ENCODE results near the gene RO60. TPM values are rescaled to one million over a fixed set of nuclear protein-coding genes. Genes with fewer than 3 reads are reported as not detected.

The RO60 gene
- total RNA-seq, 2 donors from 2014 or later, result 23.7 to 31.6 TPM

GRCh38 chr1:193104907-193105820 lies 45.8 kb downstream of the RO60 start, which contains the start of gene GLRX2:
TSS of gene GLRX2 (minus strand) at chr1:193105414. CDS start at chr1:193105382, 32 bp downstream.
- peaks cover 0 to 2% of the 10 kb centered on the region in 2 donors for H3K36me3 ChIP-seq (replicated peaks in 1 of 2; ENCODE audit: insufficient read depth in 1 of 2, low read depth in 2 of 2)
- H3K27ac ChIP-seq, result peak within 1 kb of the TSS; percentile 83 to 90 (median 87)
- peak within 1 kb of the TSS; percentile 81 to 85 for H3K4me3 ChIP-seq
- TF ChIP-seq POLR2A (IDR thresholded peaks at IDR 0.05), result peak; percentile 83 to 88 (median 84)
- peak in 2 of 7 experiments; percentile 6 to 21 for TF ChIP-seq CTCF (IDR thresholded peaks at IDR 0.05)
- no peaks in the 10 kb centered on the region for H3K27me3 ChIP-seq
- WGBS, 2 donors, result 0% methylated on average over 8 to 65 of the region's 73 CpGs
- intact Hi-C loops (cut with DNase I), result no loop called here
- DNase-seq (peak; percentile 86 to 90 (median 88)), ATAC-seq (peak; percentile 99)
- peaks cover 19% of the 10 kb centered on the region for H3K4me1 ChIP-seq
- no peaks in the 10 kb centered on the region for H3K9me3 ChIP-seq

GRCh38 chr1:193105821-193106177 lies 46.4 kb downstream of the RO60 start:
- intact Hi-C loops (cut with DNase I), result no loop called here
- Histone ChIP-seq H3K9me3 (no peaks in the 10 kb centered on the region), H3K36me3 (replicated peaks in 1 of 2; ENCODE audit: insufficient read depth in 1 of 2, low read depth in 2 of 2) (no peaks in the 10 kb centered on the region), H3K27ac (peak overlapping the region; percentile 83 to 90 (median 87)), H3K4me1 (peaks cover 19% of the 10 kb centered on the region), H3K27me3 (no peaks in the 10 kb centered on the region), H3K4me3 (no peak overlapping the region)
- WGBS, 2 donors, result 19 to 25% methylated on average over 4 of the region's 4 CpGs
- no peak for ATAC-seq
- DNase-seq, result no peak
- TF ChIP-seq POLR2A (IDR thresholded peaks at IDR 0.05) (no peak), CTCF (IDR thresholded peaks at IDR 0.05) (no peak)

GRCh38 chr1:193108471-193108870 lies 49.1 kb downstream of the RO60 start:
- DNase-seq (no peak), ATAC-seq (no peak)
- Histone ChIP-seq H3K36me3 (replicated peaks in 1 of 2; ENCODE audit: insufficient read depth in 1 of 2, low read depth in 2 of 2) (no peaks in the 10 kb centered on the region), H3K4me3 (no peak overlapping the region), H3K27ac (no peak overlapping the region), H3K9me3 (no peaks in the 10 kb centered on the region), H3K27me3 (no peaks in the 10 kb centered on the region), H3K4me1 (peaks cover 15% of the 10 kb centered on the region)
- TF ChIP-seq CTCF (IDR thresholded peaks at IDR 0.05), result no peak
- no peak for TF ChIP-seq POLR2A (IDR thresholded peaks at IDR 0.05)
- WGBS, 2 donors, result 72 to 74% methylated on average over 3 of the region's 3 CpGs
- intact Hi-C loops (cut with DNase I), result no loop called here

Small RNA genes lying within 50 kb of the gene (small RNA-seq; reads per million reads assigned to genes)
- not detected for gene SCARNA18B

Other genes starting within 250 kb of the RO60 start
- gene UCHL5, start 252 bp upstream of the RO60 start, total RNA-seq, result 10 to 100 TPM in 1 of 2 donors, 1 to 10 TPM in 1; 7.6 to 47.5 TPM
- 1 to 10 TPM; 1.3 to 2.6 TPM for gene GLRX2, start 45.8 kb downstream of the RO60 start, total RNA-seq
- 10 to 100 TPM; 22.6 to 37.9 TPM for gene CDC73, start 62.4 kb downstream of the RO60 start, total RNA-seq
- gene B3GALT2, start 127.0 kb downstream of the RO60 start, total RNA-seq, result under 1 TPM; 0.33 to 0.52 TPM